Measurements from ENCODE around the gene ITGAV. TPM values are rescaled to one million over a fixed set of nuclear protein-coding genes. Genes with fewer than 3 reads are reported as not detected.

The ITGAV gene
- total RNA-seq, 1 donor from 2014 or later = 251 TPM

DNA sequence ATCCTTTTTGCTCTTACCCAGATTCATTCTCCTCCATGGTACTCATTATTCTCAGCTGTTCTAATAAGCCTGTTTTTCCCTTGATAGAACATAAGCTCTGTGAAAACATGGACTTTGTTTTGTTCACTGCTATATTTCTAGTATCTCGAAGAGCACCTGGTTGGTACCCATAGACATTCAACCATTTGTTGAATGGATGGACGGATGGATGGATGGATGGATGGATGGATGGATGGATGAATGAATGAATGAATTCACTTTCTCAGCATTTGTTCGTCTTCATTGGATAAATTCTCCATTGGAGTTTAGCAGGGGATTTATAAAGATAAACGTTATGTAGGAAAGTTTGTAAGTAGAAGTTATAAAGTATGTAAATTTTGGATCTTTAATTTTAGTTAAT, 106.9 kb downstream of the ITGAV start:
- Histone ChIP-seq H3K27me3 (ENCODE audit: control insufficient read depth, insufficient read depth, low read length) (no peaks in the 10 kb centered on the region), H3K4me3 (ENCODE audit: low read depth, low read length) (no peak overlapping the region), H3K36me3 (ENCODE audit: control insufficient read depth, insufficient read depth, low read length) (no peaks in the 10 kb centered on the region)
- no peak for DNase-seq (ENCODE audit: low read depth)
- TF ChIP-seq CTCF (IDR thresholded peaks at IDR 0.05; ENCODE audit: insufficient read depth, low read length, poor library complexity, severe bottlenecking) = no peak

GRCh38 chr2:186697536-186697935, 107.7 kb downstream of the ITGAV start:
- no peaks in the 10 kb centered on the region for H3K36me3 ChIP-seq (ENCODE audit: control insufficient read depth, insufficient read depth, low read length)
- H3K4me3 ChIP-seq (ENCODE audit: low read depth, low read length) = no peak overlapping the region
- DNase-seq (ENCODE audit: low read depth) = no peak
- no peaks in the 10 kb centered on the region for H3K27me3 ChIP-seq (ENCODE audit: control insufficient read depth, insufficient read depth, low read length)
- TF ChIP-seq CTCF (IDR thresholded peaks at IDR 0.05; ENCODE audit: insufficient read depth, low read length, poor library complexity, severe bottlenecking) = no peak

GRCh38 chr2:186699742-186700141, 109.9 kb downstream of the ITGAV start:
- TF ChIP-seq CTCF (IDR thresholded peaks at IDR 0.05; ENCODE audit: insufficient read depth, low read length, poor library complexity, severe bottlenecking) = no peak
- DNase-seq (ENCODE audit: low read depth) = no peak
- no peak overlapping the region for H3K4me3 ChIP-seq (ENCODE audit: low read depth, low read length)
- no peaks in the 10 kb centered on the region for H3K36me3 ChIP-seq (ENCODE audit: control insufficient read depth, insufficient read depth, low read length)
- H3K27me3 ChIP-seq (ENCODE audit: control insufficient read depth, insufficient read depth, low read length) = no peaks in the 10 kb centered on the region

- H3K36me3 ChIP-seq (ENCODE audit: control insufficient read depth, insufficient read depth, low read length) = no peaks in the 10 kb centered on the region
- no peak for DNase-seq (ENCODE audit: low read depth)
- TF ChIP-seq CTCF (IDR thresholded peaks at IDR 0.05; ENCODE audit: insufficient read depth, low read length, poor library complexity, severe bottlenecking) = no peak
- H3K4me3 ChIP-seq (ENCODE audit: low read depth, low read length) = no peak overlapping the region
- H3K27me3 ChIP-seq (ENCODE audit: control insufficient read depth, insufficient read depth, low read length) = no peaks in the 10 kb centered on the region
Observed at GRCh38 chr2:186702006-186702405, 112.2 kb downstream of the ITGAV start.

GRCh38 chr2:186702501-186702900, 112.6 kb downstream of the ITGAV start:
- TF ChIP-seq CTCF (IDR thresholded peaks at IDR 0.05; ENCODE audit: insufficient read depth, low read length, poor library complexity, severe bottlenecking) = no peak
- no peak overlapping the region for H3K4me3 ChIP-seq (ENCODE audit: low read depth, low read length)
- no peak for DNase-seq (ENCODE audit: low read depth)
- no peaks in the 10 kb centered on the region for H3K36me3 ChIP-seq (ENCODE audit: control insufficient read depth, insufficient read depth, low read length)
- H3K27me3 ChIP-seq (ENCODE audit: control insufficient read depth, insufficient read depth, low read length) = no peaks in the 10 kb centered on the region

DNA sequence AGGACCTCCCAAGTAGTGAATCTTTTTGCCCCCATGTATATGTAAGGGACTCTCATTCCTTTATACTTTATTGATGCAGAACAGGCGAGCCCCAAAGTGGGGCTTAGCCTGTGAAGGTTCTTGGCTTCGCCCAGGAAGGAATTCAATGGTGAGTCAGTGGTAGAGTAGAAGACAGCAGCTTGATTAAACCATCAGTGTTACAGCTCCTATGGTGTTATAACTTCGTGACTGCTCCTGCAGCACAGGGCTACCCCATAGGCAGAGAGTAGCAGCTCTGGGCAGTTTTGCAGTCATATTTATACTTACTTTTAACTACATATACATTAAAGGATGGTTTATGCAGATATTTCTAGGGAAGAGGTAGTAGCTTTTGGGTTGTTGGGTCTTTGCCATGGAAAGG, 115.0 kb downstream of the ITGAV start:
- no peak for TF ChIP-seq CTCF (IDR thresholded peaks at IDR 0.05; ENCODE audit: insufficient read depth, low read length, poor library complexity, severe bottlenecking)
- no peak for DNase-seq (ENCODE audit: low read depth)
- Histone ChIP-seq H3K27me3 (ENCODE audit: control insufficient read depth, insufficient read depth, low read length) (no peaks in the 10 kb centered on the region), H3K36me3 (ENCODE audit: control insufficient read depth, insufficient read depth, low read length) (no peaks in the 10 kb centered on the region), H3K4me3 (ENCODE audit: low read depth, low read length) (no peak overlapping the region)
